H4 (cell line): ENCODE data around the gene HILPDA. TPM values are rescaled to one million over a fixed set of nuclear protein-coding genes. Genes with fewer than 3 reads are reported as not detected.
"Not testable (repeated sequence)": the region's sequence is repeated elsewhere in the genome, so short reads cannot be mapped to it uniquely, and the experiment has no call there.

Experiments
- DNase-seq: peaks from one replicate; pipeline ENCODE4 v3.0.0-alpha.2; 2015; ENCODE audit warnings: low spot score
- total RNA-seq: library from RNA; depleted of rRNA; stranded (reverse); fragments of >200 nt; shearing (Covaris generic); gene quantifications from 2 replicates; pipeline ENCODE4 v1.2.3, GENCODE V29; 2014

HILPDA gene
- total RNA-seq, 1 experiment from 2014 or later: 20.6 TPM

DNA sequence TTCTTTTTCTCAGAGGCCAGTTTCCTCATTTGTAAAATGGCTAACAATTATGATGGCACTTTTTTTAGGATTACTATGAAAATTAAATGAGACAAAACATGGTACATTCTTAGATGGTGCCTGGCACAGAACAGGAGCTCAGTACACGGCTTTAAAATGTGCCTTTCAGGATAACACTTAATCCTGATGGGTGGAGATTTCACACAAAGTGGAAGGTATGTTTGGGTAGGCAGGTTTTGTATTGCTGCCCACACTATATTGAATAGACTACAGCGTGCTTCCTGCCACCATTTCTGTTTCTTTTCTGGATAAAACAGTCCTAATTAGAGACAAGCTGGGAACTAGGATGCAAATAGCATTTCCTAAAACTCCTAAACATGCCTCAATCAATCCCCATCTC, 23.9 kb upstream of the HILPDA start:
- DNase-seq: no peak

DNA sequence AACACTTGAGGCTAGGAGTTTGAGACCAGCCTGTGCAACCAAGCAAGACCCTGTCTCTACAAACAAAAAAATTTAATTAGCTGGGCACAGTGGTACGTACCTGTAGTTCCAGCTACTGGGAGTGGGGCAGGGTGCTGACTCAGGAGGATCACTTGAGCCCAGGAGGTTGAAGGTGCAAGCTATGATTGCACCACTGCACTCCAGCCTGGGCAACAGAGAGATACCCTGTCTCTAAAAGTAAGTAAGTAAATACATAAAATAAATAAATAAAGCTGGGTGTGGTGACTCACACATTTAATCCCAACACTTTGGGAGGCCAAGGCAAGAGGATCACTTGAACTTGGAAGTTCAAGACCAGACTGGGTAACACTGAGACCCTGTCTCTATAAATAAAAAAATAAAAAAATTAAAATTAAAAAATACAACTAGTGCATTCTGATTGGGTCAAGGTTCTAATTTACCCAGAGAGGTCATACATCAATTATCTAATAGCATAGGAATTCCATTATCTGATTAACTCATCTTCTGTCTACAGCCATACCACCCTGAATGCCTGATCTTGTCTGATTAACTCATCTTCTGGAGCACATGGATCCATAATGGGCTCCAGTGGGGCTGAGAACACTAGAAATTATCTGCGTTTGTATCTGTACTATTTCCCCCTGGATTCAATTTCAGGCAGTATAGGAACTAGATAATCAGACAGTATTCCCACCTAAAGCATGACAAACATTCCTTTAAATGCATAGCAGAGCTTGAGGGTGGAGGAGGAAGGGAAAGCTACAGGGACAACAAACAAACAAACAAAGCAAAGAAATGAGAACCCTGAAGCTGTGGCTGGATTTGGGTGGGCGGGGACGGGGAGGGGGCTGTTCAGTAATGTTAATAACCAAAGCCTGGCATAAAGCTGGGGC, 21.0 kb upstream of the HILPDA start:
- no peak for DNase-seq

DNA sequence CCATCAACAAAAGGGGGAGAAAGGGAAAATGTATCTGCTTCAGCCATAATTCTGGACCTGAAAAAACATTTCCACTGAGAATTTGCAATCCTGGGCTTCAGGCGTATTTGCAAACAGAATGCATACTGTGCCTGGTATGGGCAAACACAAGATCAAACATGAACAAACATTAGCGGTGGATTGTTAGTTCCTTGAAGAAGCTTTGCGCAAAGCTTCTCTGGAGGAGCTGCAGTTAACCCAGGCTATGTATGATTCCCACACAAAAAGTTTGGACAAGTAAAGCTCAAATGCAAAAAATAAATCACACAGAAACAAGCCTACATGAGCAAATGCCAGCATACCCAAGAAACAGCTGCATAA, 20.4 kb upstream of the HILPDA start:
- no peak for DNase-seq

DNA sequence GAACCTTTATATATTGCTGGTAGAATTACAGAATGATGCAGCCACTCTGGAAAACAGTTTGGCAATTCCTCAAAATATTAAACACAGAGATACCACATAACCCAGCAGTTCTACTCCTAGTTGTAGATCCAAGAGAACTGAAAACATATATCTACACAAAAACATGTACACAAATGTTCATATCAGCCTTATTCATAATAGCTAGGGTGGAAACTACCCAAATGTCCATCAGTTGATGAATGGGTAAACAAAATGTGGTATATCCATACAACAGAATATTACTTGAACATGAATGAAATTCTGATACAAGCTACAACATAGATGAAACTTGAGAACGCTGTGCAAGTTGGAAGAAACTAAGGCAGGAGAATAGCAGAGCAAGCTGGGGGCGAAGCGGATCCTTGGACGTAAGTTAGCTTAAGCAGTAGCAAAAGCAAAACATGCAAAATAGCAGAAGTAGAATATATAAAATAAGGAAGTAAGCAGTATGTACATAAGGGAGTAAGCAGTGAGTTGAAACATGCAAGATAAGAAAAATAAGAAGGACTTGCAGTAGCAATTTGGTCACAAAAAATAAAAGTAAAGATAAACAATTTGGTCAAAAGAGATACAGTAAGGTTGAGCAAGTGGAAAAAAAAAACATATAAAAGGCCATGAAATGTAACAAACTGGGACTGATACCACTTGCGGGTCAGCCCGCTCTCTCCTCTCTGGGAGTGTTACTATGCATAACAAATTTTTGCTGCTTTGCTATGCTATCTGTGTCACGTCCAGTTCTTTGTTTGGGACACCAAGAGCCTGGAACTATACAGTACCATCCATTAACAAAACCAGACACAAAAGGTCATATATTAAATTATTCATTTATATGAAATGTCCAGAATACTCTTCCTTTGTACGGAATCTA, 18.0 kb upstream of the HILPDA start:
- no peak for DNase-seq

DNA sequence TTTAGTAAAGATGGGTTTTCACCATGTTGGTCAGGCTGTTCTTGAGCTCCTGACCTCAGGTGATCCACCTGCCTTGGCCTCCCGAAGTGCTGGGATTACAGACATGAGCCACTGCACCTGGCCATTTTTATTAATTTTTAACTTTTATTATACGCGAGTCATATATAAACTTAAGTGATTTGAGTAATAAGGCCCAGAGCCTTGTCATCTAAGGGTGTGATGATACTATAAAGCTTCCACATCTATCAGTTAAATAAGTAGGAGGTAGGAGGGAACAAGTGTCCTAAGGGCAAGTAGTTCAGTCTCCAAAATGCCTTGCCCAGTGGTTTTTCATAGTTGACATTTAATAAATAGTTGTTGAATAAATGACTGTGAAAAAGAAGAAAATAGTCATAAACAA, 13.3 kb upstream of the HILPDA start:
- no peak for DNase-seq

DNA sequence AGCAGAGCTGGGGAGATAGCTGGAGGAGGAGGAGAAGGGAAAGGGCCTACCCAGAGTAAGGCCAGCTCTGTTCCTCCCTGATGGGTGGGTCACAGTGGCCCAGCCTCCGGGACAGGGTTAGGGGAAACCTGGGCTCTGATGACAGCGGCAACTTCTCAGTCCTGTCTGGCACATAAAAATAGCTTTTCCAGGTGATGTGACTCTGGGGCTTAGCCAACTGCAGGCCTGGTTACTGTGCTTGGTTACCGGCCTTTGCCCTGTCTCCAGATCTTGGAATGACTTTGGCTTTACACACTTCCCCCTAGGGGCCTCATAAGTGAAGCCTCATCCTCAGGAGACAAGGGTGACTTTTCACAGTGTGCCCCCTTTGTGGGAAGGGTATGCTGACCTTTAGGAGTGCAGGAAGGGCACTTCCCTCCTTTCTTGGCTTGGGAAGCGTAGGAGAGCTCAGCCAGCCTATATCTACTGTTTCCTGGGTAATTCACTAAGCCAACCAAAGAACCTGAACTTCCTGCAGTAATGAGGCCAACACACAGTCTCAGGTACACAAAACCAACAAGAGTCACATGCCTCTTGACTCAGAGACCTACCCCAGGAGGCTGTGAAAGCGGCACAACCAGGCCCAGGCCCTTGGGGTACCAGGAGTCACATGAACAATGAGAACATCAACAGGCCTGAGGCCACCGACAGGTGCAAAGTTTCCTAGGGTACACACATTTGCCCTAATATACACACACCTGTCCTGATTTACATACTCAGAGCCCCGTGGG, 11.7 kb upstream of the HILPDA start:
- no peak for DNase-seq

DNA sequence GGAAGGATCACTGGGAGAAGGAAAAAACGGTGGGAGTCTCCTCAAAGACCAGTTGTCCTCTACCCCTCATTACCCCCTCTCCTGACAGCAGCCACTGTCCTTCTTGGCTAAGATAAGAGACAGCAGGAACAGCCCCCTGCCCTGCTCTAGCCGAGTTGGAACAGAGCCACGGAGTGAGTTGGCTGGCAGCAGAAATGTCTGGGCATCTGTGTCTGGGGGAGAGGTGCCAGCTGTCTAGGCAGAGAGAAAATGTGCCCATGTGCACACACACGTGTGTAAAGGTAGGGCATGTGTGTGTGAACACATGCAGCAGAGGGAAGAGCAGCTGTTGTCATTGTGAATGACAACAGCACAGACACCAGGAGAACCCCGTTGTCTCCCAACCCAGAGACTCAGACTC, 9.4 kb upstream of the HILPDA start:
- DNase-seq: no peak

DNA sequence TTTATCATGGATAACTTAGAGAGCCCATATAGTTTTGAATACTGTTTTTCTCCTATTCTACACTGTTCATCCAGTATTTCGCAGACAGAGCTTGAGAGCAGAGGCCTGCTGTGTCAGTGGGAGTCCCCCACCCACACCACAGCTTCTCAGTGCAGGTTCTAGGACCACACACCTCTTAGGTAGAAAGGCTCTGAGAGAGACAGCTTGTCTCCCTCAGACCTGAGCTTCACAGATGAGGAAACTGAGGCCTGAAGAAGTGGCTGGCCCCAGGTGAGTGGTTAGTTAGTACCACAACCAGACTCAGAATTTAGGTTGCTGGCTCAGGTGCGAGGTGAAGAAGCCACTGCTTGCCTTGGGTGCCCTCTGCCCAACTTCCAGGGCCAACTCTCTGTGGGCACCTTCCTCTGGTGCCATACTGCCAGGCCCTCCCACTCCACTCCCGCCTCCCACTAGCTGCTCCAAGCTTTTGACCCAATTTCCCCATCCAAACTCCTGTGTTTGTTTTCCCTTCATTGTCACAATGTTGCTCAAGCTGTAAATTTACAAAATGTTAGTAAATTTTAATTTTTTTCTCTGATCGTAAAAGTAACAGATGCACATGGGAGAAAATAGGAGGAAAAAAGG, 7.6 kb upstream of the HILPDA start:
- DNase-seq: no peak

DNA sequence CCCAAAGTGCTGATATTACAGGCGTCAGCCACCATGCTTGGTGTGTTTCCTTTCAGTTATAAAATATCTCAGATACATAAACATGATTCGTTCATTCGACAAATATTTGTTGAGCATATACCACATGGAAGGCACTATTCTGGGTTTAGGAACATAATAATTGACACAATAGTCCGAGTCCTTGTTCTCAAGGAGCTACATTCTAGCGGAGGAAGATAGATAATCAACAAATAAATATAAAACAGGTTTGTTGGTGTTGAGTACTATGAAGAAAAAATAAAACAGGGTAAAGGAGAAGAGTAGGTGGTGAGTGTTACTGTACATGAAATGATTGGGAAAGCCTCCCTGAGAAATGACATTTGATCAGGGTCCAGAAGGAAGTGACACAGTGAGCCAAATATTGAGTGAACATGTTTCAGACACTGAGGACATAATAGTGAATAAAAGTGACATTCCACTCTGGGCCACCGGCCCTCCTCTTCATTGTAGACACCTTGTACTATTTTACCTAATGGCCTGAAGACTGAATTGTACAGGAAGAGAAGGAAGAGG, 6.9 kb upstream of the HILPDA start:
- no peak for DNase-seq

DNA sequence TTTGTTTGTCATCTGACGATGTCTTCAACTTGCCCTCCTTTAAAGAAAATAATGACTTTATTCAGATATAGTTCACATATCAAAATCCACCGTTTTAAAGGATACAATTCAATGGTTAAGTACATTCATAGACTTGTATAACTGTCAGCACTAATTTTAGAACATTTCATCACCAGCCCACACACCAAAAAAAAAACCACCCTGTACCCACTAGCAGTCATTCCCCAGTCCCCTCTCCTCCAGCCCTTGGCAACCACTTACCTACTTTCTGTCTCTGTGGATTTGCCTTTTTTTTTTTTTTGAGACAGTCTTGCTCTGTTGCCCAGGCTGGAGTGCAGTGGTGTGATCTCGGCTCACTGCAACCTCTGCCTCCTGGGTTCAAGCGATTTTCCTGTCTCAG, 5.3 kb upstream of the HILPDA start:
- no peak for DNase-seq

DNA sequence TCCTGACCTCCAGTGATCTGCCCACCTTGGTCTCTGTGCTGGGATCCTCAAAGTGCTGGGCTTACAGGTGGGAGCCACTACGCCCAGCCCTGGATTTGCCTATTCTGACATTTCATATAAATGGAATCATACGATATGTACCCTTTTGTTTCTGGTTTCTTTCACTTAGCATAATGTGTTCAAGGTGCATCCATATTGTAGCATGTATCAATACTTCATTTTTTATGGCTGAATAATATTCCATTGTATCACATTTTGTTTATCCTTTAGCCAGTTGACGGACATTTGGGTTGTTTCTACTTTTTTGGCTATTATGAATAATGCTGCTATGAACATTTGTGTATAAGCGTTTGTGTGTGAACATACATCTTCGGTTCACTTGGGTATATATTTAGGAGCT, 4.8 kb upstream of the HILPDA start:
- DNase-seq: no peak

DNA sequence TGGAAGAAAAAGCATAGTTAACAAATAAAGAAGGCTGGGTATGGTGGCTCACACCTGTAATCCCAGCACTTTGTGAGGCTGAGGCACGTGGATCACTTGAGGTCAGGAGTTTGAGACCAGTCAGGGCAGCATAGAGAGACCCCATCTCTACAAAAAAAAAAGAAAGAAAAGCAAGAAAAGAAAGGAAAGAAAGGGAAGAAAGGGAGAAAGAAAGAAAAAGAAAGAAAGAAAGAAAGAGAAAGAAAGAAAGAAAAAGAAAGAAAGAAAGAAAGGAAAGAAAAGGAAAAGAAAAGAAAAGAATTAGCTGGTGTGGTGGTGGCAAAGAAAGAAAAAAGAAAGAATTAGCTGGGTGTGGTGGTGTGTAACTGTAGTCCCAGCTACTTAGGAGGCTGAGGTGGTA, 3.1 kb upstream of the HILPDA start:
- no peak for DNase-seq

DNA sequence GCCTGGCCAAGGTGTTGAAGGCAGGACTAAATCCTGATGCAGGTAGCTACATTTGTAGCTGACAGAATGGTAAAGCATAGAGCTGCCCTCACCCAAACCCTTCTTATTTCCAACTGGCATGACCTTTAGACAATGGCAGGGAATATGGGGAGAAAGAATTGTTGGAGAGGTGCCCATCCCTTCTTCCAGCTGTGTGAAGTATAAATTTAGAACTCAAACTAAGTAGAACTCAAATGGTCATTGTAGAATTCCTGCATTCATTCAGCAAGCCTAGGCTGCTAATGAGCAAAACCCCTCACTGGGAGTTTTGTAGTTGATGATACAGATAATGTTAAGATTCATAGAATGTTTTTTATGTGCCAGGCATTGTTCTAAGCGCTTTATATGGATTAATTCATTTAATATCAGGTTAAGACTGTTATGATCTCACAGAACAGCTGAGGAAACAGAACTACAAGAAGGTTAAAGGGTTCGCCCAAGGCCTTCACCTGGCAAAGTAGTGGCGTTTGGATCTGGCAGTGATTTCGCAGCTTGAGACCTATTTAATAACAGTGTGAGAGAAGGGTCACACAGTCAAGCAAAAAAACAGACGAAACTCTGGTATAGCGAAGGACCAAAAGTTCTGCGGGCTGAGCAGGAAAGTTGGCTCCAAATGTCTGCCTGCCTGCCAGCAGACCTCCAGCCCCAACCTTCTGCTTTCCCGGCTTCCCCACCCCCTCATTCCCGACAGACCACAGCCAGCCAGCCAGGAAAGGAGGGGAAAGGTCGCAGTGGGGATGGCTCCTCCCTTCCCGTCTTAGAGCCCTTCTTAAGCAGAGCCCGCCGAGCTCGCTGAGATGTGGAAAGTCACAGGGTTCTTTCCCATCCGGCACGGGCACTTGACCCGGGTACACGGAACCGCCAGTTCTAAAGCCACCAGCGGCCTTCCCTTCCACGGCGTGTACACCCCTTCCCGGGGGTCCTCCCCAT, 1.6 kb upstream of the HILPDA start:
- no peak for DNase-seq

DNA sequence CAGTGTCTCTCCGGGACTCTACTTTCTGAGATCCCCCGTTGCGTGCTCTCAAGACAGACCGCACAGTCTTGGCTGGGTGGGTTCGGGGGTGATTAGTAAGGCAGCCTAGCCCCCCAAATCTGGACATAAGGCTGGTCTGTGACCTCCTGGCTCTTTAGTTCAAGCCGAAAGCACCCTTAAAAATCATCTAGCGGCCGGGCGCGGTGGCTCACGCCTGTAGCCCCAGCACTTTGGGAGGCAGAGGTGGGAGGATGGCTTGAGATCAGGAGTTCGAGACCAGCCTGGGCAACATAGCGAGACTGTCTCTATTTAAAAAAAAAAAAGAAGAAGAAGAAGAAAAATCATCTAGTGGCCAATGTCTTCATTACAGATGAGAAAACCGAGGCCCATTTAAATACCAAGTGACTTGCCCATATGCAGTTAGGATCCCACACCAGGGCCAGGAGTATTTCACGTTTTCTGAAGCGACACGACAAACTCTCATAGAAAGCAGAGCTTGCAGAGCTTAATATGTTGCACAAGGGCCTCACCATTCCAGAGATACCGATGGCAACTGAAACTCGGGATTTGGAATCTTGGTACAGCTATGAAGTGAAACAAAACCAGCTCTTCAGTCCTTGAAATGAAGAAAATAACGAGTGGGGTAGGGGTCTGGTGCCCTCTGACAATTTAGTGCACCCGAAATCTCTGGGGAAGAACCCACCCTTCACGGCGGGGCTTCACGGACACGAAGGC, 703 bp upstream of the HILPDA start:
- no peak for DNase-seq

DNA sequence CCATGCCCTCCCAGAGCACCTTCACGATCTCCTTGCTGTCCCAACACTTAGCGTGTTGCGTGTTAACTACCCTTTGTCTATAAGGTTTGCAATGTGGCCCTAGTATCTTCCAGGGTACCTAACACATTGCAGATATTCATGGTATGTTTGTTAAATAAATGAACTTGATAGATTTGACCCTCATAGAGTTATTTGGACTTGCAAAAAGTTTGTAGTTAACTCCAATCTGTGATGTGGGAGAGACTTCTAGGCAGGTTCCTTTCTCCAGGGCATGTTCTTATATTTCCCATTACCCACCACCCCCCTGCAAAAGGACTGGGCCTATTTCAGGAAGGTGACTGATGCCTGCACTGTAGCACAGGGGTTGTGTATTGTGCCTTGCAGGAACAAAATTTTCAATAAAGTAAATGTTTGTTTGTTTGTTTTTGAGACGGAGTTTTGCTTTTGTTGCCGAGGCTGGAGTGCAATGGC, 612 bp downstream of the HILPDA start:
- no peak for DNase-seq

DNA sequence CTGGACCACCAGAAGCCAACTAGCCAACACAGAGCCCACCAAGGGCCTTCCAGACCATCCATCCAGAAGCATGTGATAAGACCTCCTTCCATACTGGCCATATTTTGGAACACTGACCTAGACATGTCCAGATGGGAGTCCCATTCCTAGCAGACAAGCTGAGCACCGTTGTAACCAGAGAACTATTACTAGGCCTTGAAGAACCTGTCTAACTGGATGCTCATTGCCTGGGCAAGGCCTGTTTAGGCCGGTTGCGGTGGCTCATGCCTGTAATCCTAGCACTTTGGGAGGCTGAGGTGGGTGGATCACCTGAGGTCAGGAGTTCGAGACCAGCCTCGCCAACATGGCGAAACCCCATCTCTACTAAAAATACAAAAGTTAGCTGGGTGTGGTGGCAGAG, 1.7 kb downstream of the HILPDA start:
- not testable (repeated sequence) for DNase-seq

DNA sequence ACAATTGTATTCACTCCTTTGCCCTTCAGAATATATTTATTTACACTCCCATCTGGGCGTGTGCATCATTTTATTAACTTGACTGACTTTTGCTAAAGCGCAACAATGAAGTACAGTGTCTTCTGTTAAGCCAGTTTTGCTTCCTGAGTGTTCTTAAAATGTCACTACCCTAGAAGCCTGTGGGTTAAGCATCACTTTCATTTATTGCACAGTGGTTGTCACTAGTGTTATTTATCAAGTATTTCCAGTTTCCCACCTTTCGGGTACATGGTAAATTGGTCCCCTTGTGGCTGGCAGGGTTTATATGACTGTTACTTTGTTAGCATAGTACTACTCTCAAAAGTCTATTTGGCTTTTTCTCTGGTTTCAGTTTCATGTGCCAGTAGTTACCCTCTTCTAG, 3.3 kb downstream of the HILPDA start:
- no peak for DNase-seq

DNA sequence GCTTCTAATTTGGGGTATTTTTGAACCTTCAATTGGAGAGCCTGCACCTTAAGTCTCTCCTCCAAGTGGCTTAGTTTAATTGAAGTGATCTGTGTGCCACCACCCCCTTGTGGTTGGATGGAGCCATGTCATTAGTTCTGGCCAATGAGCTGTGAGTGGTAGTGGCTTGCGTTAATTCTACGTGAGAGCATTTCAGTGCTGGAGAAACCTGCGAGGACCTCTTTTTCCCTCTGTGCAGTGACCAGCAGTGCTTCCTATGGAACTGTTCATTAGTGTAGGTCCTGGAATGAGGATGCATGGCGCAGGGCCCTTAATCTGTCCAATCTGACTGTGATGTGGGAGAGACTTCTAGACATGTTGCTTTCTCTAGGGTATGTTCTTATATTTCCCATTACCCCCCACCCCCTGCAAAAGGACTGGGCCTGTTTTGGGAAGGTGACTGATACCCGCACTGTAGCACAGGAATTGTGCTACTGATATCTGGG, 3.8 kb downstream of the HILPDA start:
- peak; percentile 64 for DNase-seq

DNA sequence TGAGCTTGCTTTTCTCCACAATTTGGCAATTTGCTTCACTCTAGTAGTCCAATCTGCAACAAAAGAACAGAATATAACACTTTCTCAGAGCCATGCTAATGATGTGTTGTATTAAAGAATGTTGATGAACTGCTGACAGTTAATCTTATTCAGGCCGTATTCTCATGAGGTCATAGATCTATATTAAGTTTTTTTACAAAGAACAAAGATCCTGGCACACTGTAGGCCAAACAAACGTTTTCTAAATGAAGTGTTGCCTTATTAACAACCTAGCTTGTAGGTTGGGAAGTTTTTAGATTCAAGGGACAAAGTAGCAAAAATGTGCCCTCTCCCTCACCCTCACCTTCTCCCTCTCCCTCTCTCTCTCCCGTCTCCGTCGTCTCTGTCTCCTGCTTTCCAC, 6.8 kb downstream of the HILPDA start:
- DNase-seq: no peak
